ENCODE measurements around the gene VWA3A. TPM values are rescaled to one million over a fixed set of nuclear protein-coding genes. Genes with fewer than 3 reads are reported as not detected.

VWA3A gene
- total RNA-seq, 1 donor from 2014 or later: 2.6 TPM

- H3K36me3 ChIP-seq: no peaks in the 10 kb centered on the region
- peaks cover 34% of the 10 kb centered on the region for H3K4me1 ChIP-seq
- intact Hi-C loops (cut with DNase I): no loop called here
Measured at GRCh38 chr16:22206013-22206841, 113.9 kb downstream of the VWA3A start, which contains the start of gene EEF2K. Gene EEF2K (plus strand): TSS chr16:22206278. CDS start chr16:22225730, 19,452 bp downstream.

More at GRCh38 chr16:22206013-22206841, 113.9 kb downstream of the VWA3A start, which contains the start of gene EEF2K:
- Histone ChIP-seq H3K9me3 (no peaks in the 10 kb centered on the region), H3K27ac (peak within 1 kb of the TSS; percentile 90), H3K27me3 (no peaks in the 10 kb centered on the region), H3K4me3 (peak within 1 kb of the TSS; percentile 97)
- ATAC-seq: peak; percentile 95
- DNase-seq: peak; percentile 96
- peak; percentile 84 for TF ChIP-seq CTCF (IDR thresholded peaks at IDR 0.05)

Other genes with a start within 250 kb of the VWA3A start
- gene NPIPB4, start 234.8 kb upstream of the VWA3A start, total RNA-seq: 143 TPM
- gene UQCRC2, start 139.2 kb upstream of the VWA3A start, total RNA-seq: 161 TPM
- not detected for gene PDZD9, start 91.4 kb upstream of the VWA3A start, total RNA-seq
- gene MOSMO, start 84.4 kb upstream of the VWA3A start, total RNA-seq: 11.4 TPM
- gene SDR42E2, start 70.0 kb downstream of the VWA3A start, total RNA-seq: 0.14 TPM
- 34.9 TPM for gene EEF2K, start 113.7 kb downstream of the VWA3A start, total RNA-seq
- 43.3 TPM for gene POLR3E, start 204.9 kb downstream of the VWA3A start, total RNA-seq